Activated T-helper 2 cell treated with anti-CD3 and anti-CD28 coated beads, Interferon-gamma antibody, Interleukin-2, Interleukin-4, amounts not matched to agents 10 μg/mL and 5 μg/mL and 100 μg/mL, durations not matched to agents 14 hours and 24 hours and 36 hours (primary cell): ENCODE results near the gene THAP4. TPM values are rescaled to one million over a fixed set of nuclear protein-coding genes. Genes with fewer than 3 reads are reported as not detected.
"Not testable (repeated sequence)": the region's sequence is repeated elsewhere in the genome, so short reads cannot be mapped to it uniquely, and the experiment has no call there.

ENCODE experiments used
- DNase-seq: peaks from one replicate; pipeline ENCODE4 v3.0.0; 2021; ENCODE audit warnings: low spot score
- H3K27ac Mint-ChIP-seq: one replicate; pipeline ENCODE4 v1.8.0; 2021; ENCODE audit warnings: mixed read lengths
- H3K27me3 Mint-ChIP-seq: one replicate; pipeline ENCODE4 v1.8.0; 2021; ENCODE audit warnings: low read depth, mixed read lengths
- H3K36me3 Mint-ChIP-seq: one replicate; pipeline ENCODE4 v1.8.0; 2021; ENCODE audit warnings: low read depth, mixed read lengths
- H3K4me1 Mint-ChIP-seq: one replicate; pipeline ENCODE4 v1.8.0; 2021; ENCODE audit warnings: low read depth, mixed read lengths
- H3K4me3 Mint-ChIP-seq: one replicate; pipeline ENCODE4 v1.8.0; 2021; ENCODE audit warnings: low read depth, mild to moderate bottlenecking, moderate library complexity, mixed read lengths
- H3K9me3 Mint-ChIP-seq: one replicate; pipeline ENCODE4 v1.8.0; 2021; ENCODE audit warnings: mixed read lengths
- intact Hi-C: fragments of 100-400 bp; cut with micrococcal nuclease; formaldehyde crosslinking; loops from one replicate; pipeline ENCODE4 v1.15.1; 2023
- total RNA-seq: library from RNA; stranded (reverse); gene quantifications from 2 replicates; pipeline ENCODE4 v1.2.3, GENCODE V29; 2022

THAP4 gene
- total RNA-seq, 1 donor from 2014 or later = 48.7 TPM

- no peak overlapping the region for H3K4me3 Mint-ChIP-seq
- H3K36me3 Mint-ChIP-seq = peaks cover 18% of the 10 kb centered on the region
- no peaks in the 10 kb centered on the region for H3K4me1 Mint-ChIP-seq
- no peak for DNase-seq
- no peaks in the 10 kb centered on the region for H3K27me3 Mint-ChIP-seq
- H3K9me3 Mint-ChIP-seq = no peaks in the 10 kb centered on the region
- intact Hi-C loops = no loop called here
- no peak overlapping the region for H3K27ac Mint-ChIP-seq
These were observed 43.7 kb downstream of the THAP4 start for GRCh38 chr2:241593271-241593670.

- no peaks in the 10 kb centered on the region for H3K4me1 Mint-ChIP-seq
These were observed 44.7 kb downstream of the THAP4 start for GRCh38 chr2:241592126-241592845.

GRCh38 chr2:241590496-241591455 is 46.2 kb downstream of the THAP4 start:
- intact Hi-C loops, H3K27me3 Mint-ChIP-seq: not testable (repeated sequence)

More at GRCh38 chr2:241592126-241592845, 44.7 kb downstream of the THAP4 start:
- Mint-ChIP-seq H3K27me3 (no peaks in the 10 kb centered on the region), H3K4me3 (no peak overlapping the region), H3K9me3 (peaks cover 2% of the 10 kb centered on the region), H3K36me3 (peaks cover 9% of the 10 kb centered on the region), H3K27ac (no peak overlapping the region)
- DNase-seq = no peak
- intact Hi-C loops = no loop called here

GRCh38 chr2:241589863-241590262 is 47.1 kb downstream of the THAP4 start:
- Mint-ChIP-seq H3K9me3 (peaks cover 22% of the 10 kb centered on the region), H3K36me3 (peaks cover 12% of the 10 kb centered on the region)
- H3K27ac Mint-ChIP-seq, H3K4me1 Mint-ChIP-seq, H3K27me3 Mint-ChIP-seq, H3K4me3 Mint-ChIP-seq, DNase-seq, intact Hi-C loops: not testable (repeated sequence)

More at GRCh38 chr2:241590496-241591455, 46.2 kb downstream of the THAP4 start:
- H3K4me3 Mint-ChIP-seq, H3K27ac Mint-ChIP-seq, H3K36me3 Mint-ChIP-seq, DNase-seq, H3K4me1 Mint-ChIP-seq: not testable (repeated sequence)
- H3K9me3 Mint-ChIP-seq = peaks cover 14% of the 10 kb centered on the region

DNA sequence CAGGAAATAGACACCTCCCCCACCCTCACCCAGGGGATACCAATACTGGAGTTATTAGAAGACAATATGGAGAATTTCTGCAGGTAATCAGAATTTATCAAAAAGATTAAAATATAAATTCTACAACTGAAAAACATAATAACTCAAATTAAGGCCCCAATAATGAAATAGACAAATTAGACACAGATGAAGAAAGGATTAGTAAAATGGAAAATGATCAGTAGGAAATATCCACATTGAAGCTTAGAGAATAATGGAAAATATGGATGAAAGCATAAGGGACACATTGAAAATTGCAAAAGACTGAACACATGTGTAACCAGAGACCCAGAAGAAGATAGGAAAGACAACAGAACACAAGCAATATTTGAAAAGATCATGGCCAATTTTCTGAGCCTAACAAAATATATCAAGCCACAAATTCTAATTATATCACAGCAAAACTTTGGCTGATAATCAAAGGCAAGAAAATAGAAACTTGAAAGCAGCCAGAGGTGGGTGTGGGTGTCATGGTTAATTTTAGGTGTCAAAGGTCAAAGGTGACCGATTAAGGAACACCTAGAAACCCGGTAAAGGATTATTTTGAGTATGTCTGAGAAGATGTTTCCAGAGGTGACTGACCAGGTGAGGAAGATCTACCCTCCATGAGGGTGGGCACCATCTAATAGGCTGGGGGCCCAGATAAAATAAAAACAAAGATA is 50.2 kb downstream of the THAP4 start:
- Mint-ChIP-seq H3K4me3 (no peak overlapping the region), H3K36me3 (peaks cover 39% of the 10 kb centered on the region), H3K27ac (no peak overlapping the region), H3K27me3 (no peaks in the 10 kb centered on the region), H3K4me1 (no peaks in the 10 kb centered on the region), H3K9me3 (peaks cover 32% of the 10 kb centered on the region)
- intact Hi-C loops = no loop called here
- no peak for DNase-seq

- H3K9me3 Mint-ChIP-seq = peaks cover 32% of the 10 kb centered on the region
- DNase-seq = no peak
- no peak overlapping the region for H3K27ac Mint-ChIP-seq
- no peak overlapping the region for H3K4me3 Mint-ChIP-seq
- no peaks in the 10 kb centered on the region for H3K4me1 Mint-ChIP-seq
- H3K27me3 Mint-ChIP-seq = no peaks in the 10 kb centered on the region
- intact Hi-C loops = no loop called here
- peaks cover 42% of the 10 kb centered on the region for H3K36me3 Mint-ChIP-seq
These were observed 52.5 kb downstream of the THAP4 start for GRCh38 chr2:241584436-241584835.

- Mint-ChIP-seq H3K27me3 (no peaks in the 10 kb centered on the region), H3K9me3 (peaks cover 32% of the 10 kb centered on the region), H3K27ac (no peak overlapping the region), H3K36me3 (peaks cover 42% of the 10 kb centered on the region), H3K4me1 (no peaks in the 10 kb centered on the region), H3K4me3 (no peak overlapping the region)
- intact Hi-C loops = no loop called here
- no peak for DNase-seq
These were observed 54.2 kb downstream of the THAP4 start for GRCh38 chr2:241582806-241583205.

GRCh38 chr2:241582328-241582727 is 54.6 kb downstream of the THAP4 start:
- H3K36me3 Mint-ChIP-seq = peaks cover 42% of the 10 kb centered on the region
- DNase-seq = no peak
- no peaks in the 10 kb centered on the region for H3K27me3 Mint-ChIP-seq
- no peak overlapping the region for H3K4me3 Mint-ChIP-seq
- intact Hi-C loops = no loop called here
- H3K27ac Mint-ChIP-seq = no peak overlapping the region
- H3K9me3 Mint-ChIP-seq = peaks cover 30% of the 10 kb centered on the region
- H3K4me1 Mint-ChIP-seq = no peaks in the 10 kb centered on the region

- Mint-ChIP-seq H3K4me1 (no peaks in the 10 kb centered on the region), H3K36me3 (peaks cover 29% of the 10 kb centered on the region), H3K27me3 (no peaks in the 10 kb centered on the region), H3K9me3 (peaks cover 4% of the 10 kb centered on the region), H3K4me3 (no peak overlapping the region), H3K27ac (no peak overlapping the region)
- no peak for DNase-seq
- intact Hi-C loops = no loop called here
These were observed 57.7 kb downstream of the THAP4 start for GRCh38 chr2:241579281-241579680.

DNA sequence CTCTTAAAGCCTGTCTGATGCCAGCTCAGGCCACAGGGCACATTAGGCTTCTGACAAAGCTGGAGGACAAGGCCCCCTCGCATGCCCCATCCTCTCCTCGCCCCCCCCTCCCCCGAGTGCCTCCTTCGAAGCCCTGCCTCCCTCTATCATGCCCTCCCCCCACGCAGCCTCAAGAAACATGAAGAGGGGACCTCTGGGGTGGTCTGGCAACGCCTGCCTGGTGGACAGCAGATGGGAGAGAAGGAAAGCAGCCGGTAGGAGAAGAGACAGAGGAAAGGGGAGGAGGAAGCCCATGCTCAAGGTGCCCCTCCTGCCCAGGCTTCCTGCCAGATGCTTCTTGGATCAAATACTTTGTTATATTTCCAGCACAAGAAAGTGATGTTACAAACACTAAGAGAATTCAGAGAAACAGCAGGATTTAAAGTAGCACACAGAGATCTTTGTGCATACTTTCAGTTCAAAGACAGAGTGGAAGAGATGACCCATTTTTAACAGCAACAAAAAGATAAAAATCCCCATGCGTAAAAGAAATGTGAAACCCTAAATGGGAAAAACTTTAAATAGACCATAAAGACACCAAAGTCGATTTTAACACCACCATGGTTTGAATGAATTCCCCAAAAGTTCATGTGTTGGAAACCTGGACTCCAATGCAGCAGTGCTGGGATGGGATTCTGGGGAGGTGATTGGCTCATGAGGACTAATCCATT is 59.4 kb downstream of the THAP4 start:
- intact Hi-C loops = no loop called here
- no peaks in the 10 kb centered on the region for H3K27me3 Mint-ChIP-seq
- H3K4me1 Mint-ChIP-seq = no peaks in the 10 kb centered on the region
- no peaks in the 10 kb centered on the region for H3K9me3 Mint-ChIP-seq
- no peak for DNase-seq
- no peak overlapping the region for H3K27ac Mint-ChIP-seq
- H3K4me3 Mint-ChIP-seq = no peak overlapping the region
- peaks cover 12% of the 10 kb centered on the region for H3K36me3 Mint-ChIP-seq

- H3K4me1 Mint-ChIP-seq = no peaks in the 10 kb centered on the region
- no peak overlapping the region for H3K4me3 Mint-ChIP-seq
- DNase-seq = no peak
- H3K27me3 Mint-ChIP-seq = no peaks in the 10 kb centered on the region
- no peak overlapping the region for H3K27ac Mint-ChIP-seq
- no peaks in the 10 kb centered on the region for H3K9me3 Mint-ChIP-seq
- intact Hi-C loops = no loop called here
- peaks cover 2% of the 10 kb centered on the region for H3K36me3 Mint-ChIP-seq
These were observed 60.7 kb downstream of the THAP4 start for GRCh38 chr2:241576293-241576654.

DNA sequence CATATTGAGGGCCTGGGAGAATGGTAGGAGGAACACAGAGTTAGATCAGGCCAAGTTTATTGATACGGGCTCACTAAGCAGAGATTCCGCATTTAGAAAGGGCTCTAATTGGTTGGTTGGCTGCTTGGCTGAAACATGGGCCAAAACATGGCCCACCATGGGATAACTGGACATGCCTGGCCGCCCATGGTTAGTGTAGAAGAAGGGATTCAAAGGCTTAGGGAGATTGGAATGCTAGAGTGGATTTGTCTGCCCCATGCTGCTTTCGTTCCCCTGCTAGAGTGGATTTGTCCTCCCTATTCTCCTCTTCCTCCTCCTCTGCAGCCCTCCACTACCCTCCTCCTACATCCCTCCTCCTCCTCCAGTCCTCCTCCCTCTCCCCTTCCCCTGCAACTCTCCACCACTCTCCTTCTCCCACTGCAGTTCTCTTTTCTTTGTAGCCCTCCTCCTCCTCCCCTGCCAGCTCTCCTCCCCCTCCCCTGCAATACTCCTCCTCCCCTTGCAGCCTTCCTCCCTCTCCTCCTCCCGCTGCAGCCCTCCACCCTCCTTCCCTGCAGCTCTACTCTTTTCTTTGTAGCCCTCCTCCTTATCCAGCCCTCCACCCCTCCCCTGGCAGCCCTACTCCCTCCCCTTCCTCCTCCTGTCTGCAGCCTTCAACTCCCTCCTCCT is 61.2 kb downstream of the THAP4 start:
- no peak for DNase-seq
- no peak overlapping the region for H3K27ac Mint-ChIP-seq
- no peaks in the 10 kb centered on the region for H3K9me3 Mint-ChIP-seq
- H3K36me3 Mint-ChIP-seq = peaks cover 2% of the 10 kb centered on the region
- H3K4me1 Mint-ChIP-seq = no peaks in the 10 kb centered on the region
- intact Hi-C loops = no loop called here
- no peak overlapping the region for H3K4me3 Mint-ChIP-seq
- no peaks in the 10 kb centered on the region for H3K27me3 Mint-ChIP-seq
